B cell (primary cell): ENCODE results near the gene SP6. TPM values are rescaled to one million over a fixed set of nuclear protein-coding genes. Genes with fewer than 3 reads are reported as not detected.

Source experiments
- ATAC-seq: fragments of 200-7000 bp; cut with Tn5 transposase; one replicate; pipeline ENCODE4 v1.10.0; 2021; ENCODE audit warnings: low read depth, mild to moderate bottlenecking, moderate number of reproducible peaks, moderate library complexity
- CTCF ChIA-PET: fragments of 350-600 bp; sonication (Branson Sonifier 250); formaldehyde crosslinking; loops from one replicate; lab custom pipeline; 2021; ENCODE audit warnings: antibody characterized with exemption, inconsistent platforms; lab: Charles Lee
- POLR2A ChIA-PET: fragments of 350-600 bp; sonication (Branson Sonifier 250); formaldehyde crosslinking; loops from one replicate; lab custom pipeline; 2021; ENCODE audit warnings: antibody characterized with exemption; lab: Charles Lee
- DNase-seq: peaks from one replicate; pipeline ENCODE4 v3.0.0; 2013
- H2AFZ ChIP-seq: 2 replicates; pipeline ENCODE4 v1.6.1; 2012; ENCODE audit warnings: mild to moderate bottlenecking, low read depth, low read length; ENCODE audit not compliant: insufficient read depth, poor library complexity, severe bottlenecking
- H3K27ac ChIP-seq, 2 donors: 1 replicate in 1 of 2; 2 replicates in 1 of 2; pipeline ENCODE4 v1.5.1; 2012 to 2013; ENCODE audit warnings: low read length in 2 of 2, mild to moderate bottlenecking in 2 of 2, moderate library complexity in 1 of 2
- H3K27me3 ChIP-seq, 4 experiments: fragments of 200-600 bp in 1 of 4; sonication (generic) in 1 of 4; replicated peaks in 1 of 4; 1 replicate in 2 of 4; 2 replicates in 2 of 4; pipeline versions ENCODE4 v1.6.1 to v1.7.0; 2013 to 2016; ENCODE audit warnings: low read length in 3 of 4, mild to moderate bottlenecking in 2 of 4, mixed read lengths in 1 of 4, moderate library complexity in 1 of 4; ENCODE audit not compliant: insufficient read depth in 4 of 4, control insufficient read depth in 3 of 4; ENCODE audit errors: control extremely low read depth in 1 of 4
- H3K36me3 ChIP-seq, 2 experiments: replicated peaks in 1 of 2; 1 replicate in 1 of 2; 2 replicates in 1 of 2; pipeline versions ENCODE4 v1.6.1 to v1.7.1; 2013; ENCODE audit warnings: low read length in 1 of 2; ENCODE audit not compliant: insufficient read depth in 2 of 2, control insufficient read depth in 1 of 2; ENCODE audit errors: control extremely low read depth in 1 of 2, extremely low read depth in 1 of 2
- H3K4me1 ChIP-seq, 2 donors: fragments of 200-600 bp in 1 of 2; sonication (generic) in 1 of 2; 1 replicate in 1 of 2; 2 replicates in 1 of 2; pipeline versions ENCODE4 v1.5.1 to v1.6.1; 2013 to 2017; ENCODE audit warnings: low read length in 2 of 2; ENCODE audit not compliant: control insufficient read depth in 2 of 2, insufficient read depth in 2 of 2
- H3K4me2 ChIP-seq: replicated peaks from 2 replicates; pipeline ENCODE3; 2012; ENCODE audit warnings: mild to moderate bottlenecking, low read depth, low read length; ENCODE audit not compliant: poor library complexity, severe bottlenecking
- H3K4me3 ChIP-seq, 5 experiments: fragments of 200-600 bp in 1 of 5; sonication (generic) in 1 of 5; 1 replicate in 3 of 5; 2 replicates in 2 of 5; pipeline versions ENCODE4 v1.5.1 to v1.7.0; 2011 to 2016; ENCODE audit warnings: low read length in 4 of 5, mild to moderate bottlenecking in 4 of 5, low read depth in 2 of 5, control low read depth in 1 of 5, moderate library complexity in 1 of 5; ENCODE audit not compliant: insufficient read depth in 1 of 5; ENCODE audit errors: control extremely low read depth in 1 of 5, extremely low read depth in 1 of 5
- H3K79me2 ChIP-seq: fragments of 200-600 bp; sonication (generic); one replicate; pipeline ENCODE4 v1.6.0; 2016; ENCODE audit warnings: low read length; ENCODE audit not compliant: control insufficient read depth, insufficient read depth
- H3K9ac ChIP-seq: fragments of 200-600 bp; sonication (generic); 2 replicates; pipeline ENCODE4 v1.6.1; 2017; ENCODE audit warnings: mild to moderate bottlenecking, low read length, moderate library complexity
- H3K9me3 ChIP-seq, 3 donors: one replicate each; pipeline versions ENCODE4 v1.6.1 to v1.7.1; 2013; ENCODE audit warnings: low read length in 2 of 3; ENCODE audit not compliant: control insufficient read depth in 2 of 3, insufficient read depth in 1 of 3; ENCODE audit errors: control extremely low read depth in 1 of 3
- H4K20me1 ChIP-seq: 2 replicates; pipeline ENCODE4 v1.6.0; 2012; ENCODE audit warnings: mild to moderate bottlenecking, low read length; ENCODE audit not compliant: insufficient read depth, control insufficient read depth, poor library complexity, severe bottlenecking
- H3K27ac Mint-ChIP-seq: one replicate; pipeline ENCODE4 v1.8.0; 2021; ENCODE audit warnings: mixed read lengths
- H3K27me3 Mint-ChIP-seq: one replicate; pipeline ENCODE4 v1.8.0; 2021; ENCODE audit warnings: mixed read lengths
- H3K4me1 Mint-ChIP-seq: one replicate; pipeline ENCODE4 v1.8.0; 2021; ENCODE audit warnings: mixed read lengths
- H3K4me3 Mint-ChIP-seq: one replicate; pipeline ENCODE4 v1.8.0; 2021; ENCODE audit warnings: mixed read lengths
- H3K9me3 Mint-ChIP-seq: one replicate; pipeline ENCODE4 v1.8.0; 2022; ENCODE audit warnings: mixed read lengths; ENCODE audit not compliant: insufficient read depth
- EZH2 ChIP-seq: IDR thresholded peaks from 2 replicates; pipeline ENCODE4 v1.6.1; 2012; ENCODE audit warnings: borderline replicate concordance, low read depth, mild to moderate bottlenecking, moderate library complexity, low read length; ENCODE audit not compliant: insufficient read depth, poor library complexity, severe bottlenecking
- WGBS: methylation state at CpG from one replicate; pipeline ENCODE4 v1.1.5; 2013; ENCODE audit warnings: missing lambda C conversion rate; ENCODE audit not compliant: insufficient coverage; 5-methylcytosine and 5-hydroxymethylcytosine counted together
- intact Hi-C: fragments of 100-400 bp; cut with micrococcal nuclease; formaldehyde crosslinking; loops from one replicate; pipeline ENCODE4 v1.10.0; 2022
- polyA plus RNA-seq: library from polyadenylated mRNA; depleted of rRNA; stranded (reverse); fragments of >200 nt; gene quantifications from 2 replicates; pipeline ENCODE4 v1.2.3, GENCODE V29; 2012
- total RNA-seq, 2 donors: library from RNA; stranded (reverse); fragments of 120-200 nt in 1 of 2; gene quantifications; 1 replicate in 1 of 2; 2 replicates in 1 of 2; pipeline versions ENCODE4 v1.2.3 to v1.2.4, GENCODE V29; 2013 to 2022
- TF ChIP-seq, protein P1 (sequence below): fragments of 200-600 bp; IDR thresholded peaks from one replicate; pipeline ENCODE4 v1.8.0; 2022; ENCODE audit warnings: antibody characterized with exemption, mild to moderate bottlenecking

SP6 gene
- total and polyA plus RNA-seq, 2 donors (not counting 1 experiment from before 2014, with no cell fraction given) = 0.04 TPM; not detected in 1

DNA sequence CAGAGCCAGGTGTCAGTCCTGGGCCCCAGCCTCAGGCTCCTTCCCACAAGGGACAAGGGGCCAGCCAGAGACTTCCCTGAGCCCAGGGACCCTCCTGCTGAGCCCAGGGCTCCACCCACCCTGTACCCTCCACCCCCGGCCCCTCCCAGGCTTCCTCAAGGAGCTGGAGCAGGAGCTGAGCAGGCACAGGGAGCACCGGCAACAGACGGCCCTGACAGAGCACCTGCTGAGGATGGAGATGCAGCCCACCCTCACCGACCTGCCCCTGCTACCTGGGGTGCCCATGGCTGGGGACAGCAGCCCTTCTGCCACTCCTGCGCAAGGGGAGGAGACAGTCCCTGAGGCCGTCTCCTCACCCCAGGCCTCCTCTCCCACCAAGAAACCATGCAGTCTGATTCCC, 14.4 kb downstream of the SP6 start:
- peaks cover 0 to 15% of the 10 kb centered on the region in 2 experiments for H3K36me3 ChIP-seq
- Mint-ChIP-seq H3K27me3 (no peaks in the 10 kb centered on the region), H3K4me1 (peaks cover 25% of the 10 kb centered on the region), H3K27ac (no peak overlapping the region), H3K4me3 (no peak overlapping the region), H3K9me3 (no peaks in the 10 kb centered on the region)
- 98% methylated on average over 5 of the region's 6 CpGs for WGBS
- no peaks in the 10 kb centered on the region for H4K20me1 ChIP-seq
- intact Hi-C loops = no loop called here
- ChIA-PET POLR2A (interaction anchor here (0.7 kb wide), 1 partner anchor 93 kb away, joined by 6 read pairs; no protein-coding TSS in a partner anchor), CTCF (interaction anchor here (19.9 kb wide), 1 partner anchor 52 kb away, joined by 436 read pairs; the partner anchor contains the start of gene SP2)
- no peak for ATAC-seq
- no peaks in the 10 kb centered on the region for H3K27me3 ChIP-seq
- no peak overlapping the region for H3K9ac ChIP-seq
- peaks cover 15 to 21% of the 10 kb centered on the region in 2 donors for H3K4me1 ChIP-seq
- H3K4me3 ChIP-seq = no peak overlapping the region
- peaks cover 14% of the 10 kb centered on the region for H3K79me2 ChIP-seq
- H3K9me3 ChIP-seq = no peaks in the 10 kb centered on the region
- DNase-seq = no peak
- H3K4me2 ChIP-seq = no peak overlapping the region
- TF ChIP-seq, protein P1, sequence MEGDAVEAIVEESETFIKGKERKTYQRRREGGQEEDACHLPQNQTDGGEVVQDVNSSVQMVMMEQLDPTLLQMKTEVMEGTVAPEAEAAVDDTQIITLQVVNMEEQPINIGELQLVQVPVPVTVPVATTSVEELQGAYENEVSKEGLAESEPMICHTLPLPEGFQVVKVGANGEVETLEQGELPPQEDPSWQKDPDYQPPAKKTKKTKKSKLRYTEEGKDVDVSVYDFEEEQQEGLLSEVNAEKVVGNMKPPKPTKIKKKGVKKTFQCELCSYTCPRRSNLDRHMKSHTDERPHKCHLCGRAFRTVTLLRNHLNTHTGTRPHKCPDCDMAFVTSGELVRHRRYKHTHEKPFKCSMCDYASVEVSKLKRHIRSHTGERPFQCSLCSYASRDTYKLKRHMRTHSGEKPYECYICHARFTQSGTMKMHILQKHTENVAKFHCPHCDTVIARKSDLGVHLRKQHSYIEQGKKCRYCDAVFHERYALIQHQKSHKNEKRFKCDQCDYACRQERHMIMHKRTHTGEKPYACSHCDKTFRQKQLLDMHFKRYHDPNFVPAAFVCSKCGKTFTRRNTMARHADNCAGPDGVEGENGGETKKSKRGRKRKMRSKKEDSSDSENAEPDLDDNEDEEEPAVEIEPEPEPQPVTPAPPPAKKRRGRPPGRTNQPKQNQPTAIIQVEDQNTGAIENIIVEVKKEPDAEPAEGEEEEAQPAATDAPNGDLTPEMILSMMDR = no peak
- TF ChIP-seq EZH2 = no peak
- no peak overlapping the region for H3K27ac ChIP-seq
- no peak overlapping the region for H2AFZ ChIP-seq

DNA sequence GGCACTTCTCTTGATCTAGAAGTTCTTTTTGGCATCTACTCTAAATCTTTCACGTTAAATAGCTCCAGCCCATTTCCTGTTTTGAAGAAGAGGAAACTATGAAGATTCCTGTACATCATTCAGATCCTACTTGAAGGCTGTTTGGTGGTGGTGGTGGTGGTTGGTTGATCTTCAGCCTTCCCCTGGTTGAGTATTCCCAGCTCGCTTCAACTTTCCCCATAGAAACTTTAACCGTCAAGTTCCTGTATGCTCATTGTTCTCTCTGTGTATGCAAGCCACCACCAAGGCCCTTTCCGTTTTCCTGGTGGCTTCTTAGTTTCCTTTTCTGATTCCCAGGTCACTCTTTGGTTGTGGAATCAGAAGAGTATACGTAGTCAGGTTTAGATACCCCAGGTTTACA, 16.2 kb downstream of the SP6 start:
- WGBS = no CpG with 5 or more reads among the region's 5 CpGs

More for the DNA sequence above, 16.2 kb downstream of the SP6 start:
- Histone ChIP-seq H3K36me3 (peaks cover 0 to 15% of the 10 kb centered on the region in 2 experiments), H3K4me2 (no peak overlapping the region), H3K4me1 (peaks cover 19 to 21% of the 10 kb centered on the region in 2 donors), H3K27me3 (no peaks in the 10 kb centered on the region), H2AFZ (no peak overlapping the region), H4K20me1 (peaks cover 8% of the 10 kb centered on the region), H3K9me3 (no peaks in the 10 kb centered on the region), H3K27ac (no peak overlapping the region), H3K79me2 (peaks cover 21% of the 10 kb centered on the region), H3K9ac (no peak overlapping the region), H3K4me3 (no peak overlapping the region)
- intact Hi-C loops = no loop called here
- no peak overlapping the region for H3K27ac Mint-ChIP-seq
- no peaks in the 10 kb centered on the region for H3K9me3 Mint-ChIP-seq
- ATAC-seq (no peak), DNase-seq (no peak)
- peaks cover 29% of the 10 kb centered on the region for H3K4me1 Mint-ChIP-seq
- H3K4me3 Mint-ChIP-seq = no peak overlapping the region
- POLR2A ChIA-PET = no interaction called here
- TF ChIP-seq, protein P1 = no peak
- TF ChIP-seq EZH2 = no peak
- no peaks in the 10 kb centered on the region for H3K27me3 Mint-ChIP-seq
- CTCF ChIA-PET = interaction anchor here (0.8 to 19.9 kb wide), 3 partner anchors 13 to 144 kb away, joined by 3 to 436 read pairs (median 4); partner anchors contain the start of genes OSBPL7 and SP2
